GM21390 (cell line): ENCODE data around the gene CYTH1.
"Not testable (repeated sequence)": the region's sequence is repeated elsewhere in the genome, so short reads cannot be mapped to it uniquely, and the experiment has no call there.

Experiments
- ATAC-seq: cut with Tn5 transposase; IDR thresholded peaks from one replicate; pipeline ENCODE4 v1.9.1; 2021; ENCODE audit not compliant: unreplicated experiment

The CYTH1 gene

DNA sequence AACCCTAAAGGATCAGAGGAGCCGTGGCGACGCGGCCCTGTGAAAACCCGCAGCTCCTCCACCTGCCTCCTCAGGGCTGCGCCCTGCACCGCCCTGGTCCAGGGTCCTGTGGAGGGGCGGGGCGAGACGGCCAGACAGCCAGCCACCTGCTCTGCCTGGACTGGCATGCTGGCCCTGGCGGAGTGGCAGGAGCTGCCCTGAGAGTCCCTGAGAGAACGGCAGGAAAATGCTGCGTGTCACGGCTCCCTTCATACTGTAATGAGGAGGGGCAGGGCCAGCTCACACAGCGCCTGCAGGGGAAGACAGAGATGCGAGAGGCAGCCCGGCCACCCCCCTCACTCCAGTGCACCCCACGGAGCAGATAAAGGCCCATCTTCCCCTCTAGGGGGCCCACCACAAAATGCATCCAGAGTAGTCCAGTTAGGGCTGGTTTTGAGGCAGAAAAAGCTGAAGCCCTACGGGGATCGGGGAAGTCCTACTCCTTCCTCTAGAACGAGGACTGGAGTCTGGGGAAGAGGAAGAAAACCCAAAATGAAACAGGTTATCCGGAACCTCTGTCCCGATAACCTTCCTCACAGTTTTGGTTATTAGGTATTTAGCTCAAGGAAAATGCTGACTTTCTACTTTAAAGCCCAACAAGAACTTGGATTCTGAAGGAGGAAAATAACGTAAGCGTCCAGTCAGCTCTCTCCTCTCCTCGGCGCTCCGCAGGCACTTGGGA lies 107.3 kb downstream of the CYTH1 start:
- ATAC-seq, result no peak

GRCh38 chr17:78674156-78674555 lies 107.9 kb downstream of the CYTH1 start:
- no peak for ATAC-seq

DNA sequence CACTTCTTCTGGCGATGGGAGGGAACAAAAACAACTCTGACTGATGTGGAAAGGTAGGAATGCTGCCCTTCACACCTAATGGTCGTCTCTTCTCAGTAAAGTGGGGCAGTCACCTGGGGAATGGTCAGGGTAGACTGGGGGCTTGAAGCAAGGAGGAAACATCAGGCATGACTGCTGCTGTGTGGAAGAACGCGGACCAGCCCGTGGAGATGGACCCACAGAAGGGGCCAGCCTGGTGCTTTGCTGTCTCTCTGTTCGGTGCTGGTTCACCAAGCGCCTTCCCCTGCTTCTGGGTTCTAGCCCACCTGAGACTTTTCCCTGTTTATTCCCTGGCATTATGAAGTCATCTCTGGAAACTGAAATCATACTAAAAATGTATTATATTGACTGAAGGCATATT lies 108.7 kb downstream of the CYTH1 start:
- ATAC-seq, result no peak

GRCh38 chr17:78672871-78673371 lies 109.2 kb downstream of the CYTH1 start:
- no peak for ATAC-seq

DNA sequence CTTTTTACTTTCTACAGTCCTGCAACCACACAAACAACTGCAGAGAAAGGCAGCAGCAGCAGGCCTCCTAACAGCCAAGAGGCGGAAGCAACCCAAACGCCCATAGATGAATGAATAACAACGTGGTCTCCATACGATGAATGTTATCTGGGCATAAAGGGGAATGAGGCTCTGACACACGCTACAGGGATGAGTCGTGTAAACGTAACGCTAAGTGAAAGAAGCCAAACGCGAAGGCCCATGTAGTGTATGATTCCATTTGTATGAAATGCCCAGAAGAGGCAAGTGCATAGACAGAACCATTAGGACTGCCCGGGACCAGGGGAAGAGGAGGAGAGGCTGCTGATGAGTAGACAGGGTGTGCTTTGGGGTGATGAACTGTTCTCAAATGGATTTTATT lies 110.1 kb downstream of the CYTH1 start:
- no peak for ATAC-seq

DNA sequence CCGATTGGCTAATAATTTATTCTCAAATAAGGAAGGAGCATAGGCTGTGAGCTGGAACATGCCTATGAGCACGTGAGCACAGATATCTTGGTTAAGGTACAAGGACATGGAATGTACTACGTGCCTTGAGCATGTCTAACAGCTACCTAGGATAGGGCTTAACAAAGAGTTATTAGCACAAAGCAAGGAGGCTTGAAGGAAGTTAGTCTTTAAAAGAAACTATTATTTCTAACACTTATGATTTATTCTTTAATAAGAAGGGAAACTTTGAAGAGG lies 110.4 kb downstream of the CYTH1 start:
- ATAC-seq, result not testable (repeated sequence)

- no peak for ATAC-seq
These were observed 111.0 kb downstream of the CYTH1 start for GRCh38 chr17:78670850-78671725.

DNA sequence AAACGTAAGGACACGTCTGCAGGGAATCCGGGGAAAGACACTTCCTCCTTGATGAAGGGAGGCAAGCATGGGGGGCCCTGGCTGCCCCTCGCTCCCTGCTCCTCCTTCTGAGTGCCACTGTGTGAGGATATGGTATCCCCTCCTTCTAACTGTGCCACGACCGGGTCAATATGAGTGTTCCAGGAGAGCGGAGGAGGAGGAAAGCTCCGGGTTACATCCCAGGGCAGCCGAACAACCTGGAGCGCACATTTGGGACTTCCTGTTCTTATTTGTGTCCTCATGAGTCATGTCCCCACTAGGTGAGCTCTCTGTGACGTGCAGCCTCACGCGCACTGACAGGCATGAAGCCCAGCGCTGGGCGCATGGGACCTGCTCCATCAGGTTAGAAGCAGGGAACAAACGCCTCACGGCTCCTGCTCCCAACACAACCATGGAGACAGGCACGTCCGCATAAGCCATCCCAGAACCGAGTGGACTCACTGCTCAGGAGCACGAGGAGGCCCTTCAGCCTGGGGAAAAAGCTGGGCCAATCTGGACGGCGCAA lies 112.0 kb downstream of the CYTH1 start:
- no peak for ATAC-seq

- no peak for ATAC-seq
These were observed 112.7 kb downstream of the CYTH1 start for GRCh38 chr17:78669256-78669974.

GRCh38 chr17:78668847-78669246 lies 113.2 kb downstream of the CYTH1 start:
- no peak for ATAC-seq

GRCh38 chr17:78667741-78668640 lies 114.1 kb downstream of the CYTH1 start:
- no peak for ATAC-seq

GRCh38 chr17:78667091-78667490 lies 115.0 kb downstream of the CYTH1 start:
- no peak for ATAC-seq

DNA sequence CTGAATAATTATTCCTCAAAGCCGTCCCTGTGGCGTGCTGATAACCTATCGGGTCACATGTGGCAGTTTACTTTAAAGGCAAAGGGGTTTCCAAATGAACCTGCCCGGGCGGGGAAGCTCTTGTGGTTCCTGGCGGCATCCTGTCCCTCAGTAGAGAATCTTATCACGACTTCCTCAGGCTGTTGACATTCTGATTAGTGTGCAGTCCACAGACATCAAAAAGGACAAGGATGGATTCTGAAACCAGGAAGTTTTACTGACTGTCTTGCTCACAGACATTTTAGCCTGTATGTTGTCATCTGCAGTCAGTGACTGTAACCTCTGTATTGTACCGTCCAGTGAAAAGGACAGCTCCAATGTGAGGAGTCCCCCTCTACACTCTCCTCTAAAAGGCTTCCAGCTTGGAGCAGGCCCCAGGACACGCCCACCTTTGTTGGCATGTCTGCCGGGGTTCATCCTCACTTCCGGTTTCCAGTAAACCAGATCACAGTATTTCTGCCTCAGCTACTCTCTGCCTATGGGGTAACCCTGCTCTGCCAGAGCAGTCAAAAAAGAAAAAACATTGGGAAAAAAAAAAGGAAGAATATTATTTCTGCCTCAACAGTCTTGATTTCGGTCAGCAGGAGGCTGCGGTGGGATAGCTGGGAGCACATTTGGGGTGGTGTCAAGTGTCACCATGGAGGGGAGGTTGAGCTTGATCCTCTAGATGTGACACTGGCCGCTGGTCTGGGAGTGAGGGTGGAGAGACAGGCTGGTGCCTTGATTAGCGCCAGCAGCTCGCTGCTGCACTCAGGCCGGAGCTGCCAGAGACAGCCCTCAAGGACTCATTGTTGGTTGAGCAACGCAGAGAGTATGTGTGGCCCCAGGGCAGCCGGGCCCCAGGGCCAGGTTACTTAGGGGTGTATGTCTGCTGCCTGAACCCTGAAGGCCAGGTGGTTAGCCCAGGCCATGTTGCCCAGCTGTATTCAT lies 115.8 kb downstream of the CYTH1 start:
- no peak for ATAC-seq

- ATAC-seq, result no peak
These were observed 116.6 kb downstream of the CYTH1 start for GRCh38 chr17:78665387-78665951.

DNA sequence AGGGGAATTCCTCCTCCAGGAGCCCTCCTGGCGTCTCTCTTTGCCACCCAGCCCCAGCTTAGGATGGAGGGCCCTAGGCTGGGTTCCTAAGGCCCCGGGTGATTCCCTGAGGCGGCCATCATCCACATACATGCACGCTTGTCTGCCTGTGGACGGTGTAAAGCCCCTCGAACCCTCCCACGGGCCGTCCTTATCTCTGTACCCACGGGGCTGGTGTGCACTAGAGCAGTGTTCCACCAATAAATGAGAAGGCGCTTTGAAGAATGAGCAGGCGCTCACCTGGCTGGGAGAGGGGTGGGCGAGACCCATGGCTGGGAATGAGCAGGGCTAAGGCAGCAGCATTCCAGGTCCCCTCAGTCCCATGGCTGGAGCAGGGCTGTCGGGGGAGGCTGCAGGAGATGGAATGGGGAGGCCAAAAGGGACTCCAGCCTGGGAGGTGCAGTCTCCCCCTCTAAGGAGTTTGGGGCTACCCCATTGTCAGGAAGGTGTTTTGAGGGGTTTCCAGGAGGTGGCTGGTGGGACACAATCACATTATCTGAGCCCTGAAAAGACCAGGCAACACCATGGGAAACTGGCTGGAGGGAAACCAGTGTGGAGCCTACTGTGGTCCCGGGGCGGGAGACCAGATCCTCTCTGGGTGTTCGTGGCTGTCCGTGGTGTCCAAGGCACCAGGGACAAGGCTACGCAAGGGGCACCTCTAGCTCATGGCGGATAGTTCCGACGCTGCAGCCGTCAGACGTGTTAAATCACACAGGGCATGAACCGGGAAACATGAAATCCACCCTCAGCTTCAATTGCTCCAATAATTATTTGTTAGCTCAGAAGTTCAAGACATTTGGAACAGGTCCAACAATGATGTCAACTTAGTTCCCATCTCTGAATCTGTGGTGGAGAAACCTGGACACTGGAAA lies 117.3 kb downstream of the CYTH1 start:
- no peak for ATAC-seq

DNA sequence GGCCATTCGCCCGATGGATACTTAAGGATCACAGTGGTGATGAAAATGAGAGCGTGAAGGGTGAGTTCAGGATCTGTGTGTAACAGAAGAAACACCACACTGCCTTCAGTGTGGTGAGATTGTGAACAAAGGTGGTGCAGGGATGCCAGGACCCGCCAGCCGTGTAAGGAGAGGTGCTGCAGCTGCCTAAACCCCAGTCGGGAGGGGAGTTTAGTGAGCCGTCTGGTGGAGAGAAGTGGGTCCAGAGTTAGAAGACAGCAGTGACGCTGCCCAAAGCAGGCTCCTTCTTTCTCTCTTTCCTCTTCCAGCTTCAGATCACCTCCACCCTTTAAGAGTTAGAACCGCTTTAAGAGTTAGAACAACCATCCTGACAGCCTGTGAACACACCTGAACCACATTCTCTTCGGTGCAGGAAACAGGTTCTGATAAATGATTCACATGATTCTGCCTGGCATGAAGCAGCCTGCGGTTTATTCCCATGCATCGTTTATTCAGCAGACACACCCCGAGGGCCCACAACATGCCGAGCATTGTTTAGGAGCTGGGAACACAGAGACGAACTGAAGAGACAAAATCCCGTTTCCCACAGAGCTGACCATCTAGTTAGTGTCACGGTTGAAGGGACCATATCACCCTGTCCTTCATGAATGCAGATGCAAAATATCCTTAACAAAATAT lies 120.8 kb downstream of the CYTH1 start:
- ATAC-seq, result no peak

- no peak for ATAC-seq
These were observed 122.5 kb downstream of the CYTH1 start for GRCh38 chr17:78659546-78659945.
